Brain microvascular endothelial cell (primary cell): ENCODE measurements around the gene UNC5B.

Experiments
- DNase-seq: peaks from one replicate; pipeline ENCODE4 v3.0.0-alpha.2; 2020
- H3K27ac ChIP-seq: fragments of 250-450 bp; sonication (Bioruptor Pico); 2 replicates; pipeline ENCODE4 v1.5.1; 2020; ENCODE audit warnings: mild to moderate bottlenecking, moderate library complexity
- H3K27me3 ChIP-seq: fragments of 250-450 bp; sonication (Bioruptor Pico); replicated peaks from 2 replicates; pipeline ENCODE4 v1.5.1; 2020; ENCODE audit warnings: mild to moderate bottlenecking
- H3K36me3 ChIP-seq: fragments of 250-450 bp; sonication (Bioruptor Pico); replicated peaks from 2 replicates; pipeline ENCODE4 v1.5.1; 2020; ENCODE audit warnings: mild to moderate bottlenecking
- H3K4me3 ChIP-seq: 2 replicates; pipeline ENCODE4 v1.5.1; 2011; ENCODE audit warnings: low read depth, mild to moderate bottlenecking, control low read depth, low read length, moderate library complexity
- CTCF ChIP-seq: IDR thresholded peaks from 2 replicates; pipeline ENCODE4 v1.5.1; 2011; ENCODE audit warnings: low read depth, mild to moderate bottlenecking, moderate library complexity, low read length, control low read depth, inconsistent platforms; ENCODE audit errors: missing control alignments
- in situ Hi-C: cut with HindIII; loops from 2 replicates; pipeline ENCODE4 v1.10.0; 2017; ENCODE audit warnings: low sequenced_read_pairs, low pct_ligation_motif_present

UNC5B gene

DNA sequence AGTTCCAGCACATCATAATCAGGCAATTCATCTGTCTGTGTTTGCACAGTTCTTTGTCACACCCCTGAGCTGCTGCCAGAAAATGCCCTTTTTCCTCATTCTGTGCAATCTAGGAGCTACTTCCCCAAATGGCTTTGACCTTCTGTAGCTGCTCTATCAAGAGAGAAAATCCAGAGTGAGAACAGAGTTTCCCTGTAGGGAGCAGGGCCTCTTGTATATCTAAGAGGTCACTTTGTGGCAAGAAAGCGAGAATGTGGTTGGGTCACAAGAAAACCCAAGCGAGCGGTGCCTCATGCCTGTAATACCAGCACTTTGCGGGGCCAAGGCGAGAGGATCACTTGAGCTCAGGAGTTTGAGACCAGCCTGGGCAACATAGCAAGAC lies 131.0 kb downstream of the UNC5B start:
- no peak for TF ChIP-seq CTCF
- in situ Hi-C loops: no loop called here
- Histone ChIP-seq H3K27me3 (no peaks in the 10 kb centered on the region), H3K36me3 (no peaks in the 10 kb centered on the region), H3K4me3 (no peak overlapping the region), H3K27ac (no peak overlapping the region)
- no peak for DNase-seq

DNA sequence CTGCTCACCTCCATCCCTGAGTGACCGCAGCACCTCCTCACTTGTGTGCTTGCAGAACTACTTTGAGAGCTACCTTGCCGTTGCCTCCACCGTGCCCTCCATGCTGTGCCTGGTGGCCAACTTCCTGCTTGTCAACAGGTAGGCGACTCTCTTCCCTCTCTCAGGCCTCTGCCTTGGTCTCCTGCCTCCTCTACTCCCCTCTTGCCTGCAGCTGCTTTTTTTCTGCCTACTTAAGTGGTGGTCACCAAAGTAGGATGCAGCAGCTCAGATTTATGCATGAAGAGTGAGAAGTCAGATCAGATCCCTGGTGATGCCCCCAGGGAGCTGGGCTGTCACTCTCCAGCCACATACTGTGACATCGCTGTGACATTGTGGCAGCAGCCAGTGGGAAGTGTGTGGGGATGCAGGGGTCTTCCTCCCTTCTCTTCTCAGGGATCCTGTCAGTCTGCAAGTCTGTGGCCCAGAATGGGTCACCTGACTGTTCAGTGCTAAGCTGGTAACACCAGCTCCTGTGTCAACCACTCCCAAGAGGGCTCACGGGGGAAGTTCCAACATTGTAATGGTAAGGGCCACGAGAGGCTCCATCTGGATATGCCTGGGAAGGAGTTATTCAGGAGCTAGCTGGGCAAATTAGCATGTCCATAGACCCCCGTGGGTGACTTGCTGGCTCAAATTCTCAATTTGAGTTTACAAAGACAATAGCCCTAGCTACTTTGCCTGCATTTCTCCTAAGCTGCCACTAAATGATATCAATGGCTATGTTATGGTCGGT lies 132.0 kb downstream of the UNC5B start:
- DNase-seq: no peak
- Histone ChIP-seq H3K27me3 (no peaks in the 10 kb centered on the region), H3K27ac (no peak overlapping the region)

GRCh38 chr10:71344993-71345480 lies 132.7 kb downstream of the UNC5B start:
- in situ Hi-C loops: no loop called here
- H3K36me3 ChIP-seq: no peaks in the 10 kb centered on the region
- DNase-seq: no peak
- H3K27ac ChIP-seq: no peak overlapping the region
- H3K4me3 ChIP-seq: no peak overlapping the region
- TF ChIP-seq CTCF: no peak
- no peaks in the 10 kb centered on the region for H3K27me3 ChIP-seq

More for the DNA sequence above, 132.0 kb downstream of the UNC5B start:
- Histone ChIP-seq H3K36me3 (no peaks in the 10 kb centered on the region), H3K4me3 (no peak overlapping the region)
- no peak for TF ChIP-seq CTCF
- in situ Hi-C loops: no loop called here

GRCh38 chr10:71345694-71346093 lies 133.3 kb downstream of the UNC5B start:
- no peak overlapping the region for H3K27ac ChIP-seq
- no peak for DNase-seq
- in situ Hi-C loops: no loop called here
- no peaks in the 10 kb centered on the region for H3K36me3 ChIP-seq
- H3K4me3 ChIP-seq: no peak overlapping the region
- H3K27me3 ChIP-seq: no peaks in the 10 kb centered on the region
- no peak for TF ChIP-seq CTCF

GRCh38 chr10:71346731-71347130 lies 134.4 kb downstream of the UNC5B start:
- H3K36me3 ChIP-seq: no peaks in the 10 kb centered on the region
- DNase-seq: no peak
- in situ Hi-C loops: no loop called here
- no peaks in the 10 kb centered on the region for H3K27me3 ChIP-seq
- TF ChIP-seq CTCF: no peak
- no peak overlapping the region for H3K4me3 ChIP-seq
- H3K27ac ChIP-seq: no peak overlapping the region
